Subcutaneous abdominal adipose tissue (tissue), 5 donors: ENCODE results near the gene OLFML1.

Source experiments
- H3K27ac ChIP-seq: one replicate; pipeline ENCODE4 v1.7.0; 2013; ENCODE audit warnings: low read depth, mild to moderate bottlenecking, inconsistent platforms, low read length, moderate library complexity
- H3K27me3 ChIP-seq, 5 donors: one replicate each; pipeline ENCODE4 v1.7.0; 2013; ENCODE audit warnings: low read length in 5 of 5, inconsistent platforms in 1 of 5; ENCODE audit not compliant: control insufficient read depth in 5 of 5, insufficient read depth in 4 of 5
- H3K36me3 ChIP-seq, 5 donors: one replicate each; pipeline ENCODE4 v1.7.0; 2013; ENCODE audit warnings: low read length in 5 of 5; ENCODE audit not compliant: control insufficient read depth in 5 of 5, insufficient read depth in 5 of 5
- H3K4me1 ChIP-seq, 5 donors: one replicate each; pipeline ENCODE4 v1.7.0; 2013; ENCODE audit warnings: low read length in 5 of 5, mild to moderate bottlenecking in 3 of 5, moderate library complexity in 1 of 5; ENCODE audit not compliant: control insufficient read depth in 5 of 5, insufficient read depth in 5 of 5
- H3K4me3 ChIP-seq, 5 donors: one replicate each; pipeline ENCODE4 v1.7.0; 2013; ENCODE audit warnings: low read length in 5 of 5, low read depth in 1 of 5
- H3K9ac ChIP-seq, 5 donors: one replicate each; pipeline ENCODE4 v1.7.0; 2013; ENCODE audit warnings: low read length in 5 of 5, mild to moderate bottlenecking in 4 of 5, moderate library complexity in 3 of 5
- H3K9me3 ChIP-seq, 5 donors: one replicate each; pipeline ENCODE4 v1.7.0; 2013; ENCODE audit warnings: low read length in 5 of 5; ENCODE audit not compliant: control insufficient read depth in 5 of 5
- donor health status: healthy.
- donor health status: healthy.
- donor health status: healthy.
- donor health status: healthy.
- donor health status: healthy.

Gene OLFML1

GRCh38 chr11:7525424-7525823 lies 40.1 kb downstream of the OLFML1 start:
- H3K27me3 ChIP-seq, result no peaks in the 10 kb centered on the region
- no peaks in the 10 kb centered on the region for H3K9me3 ChIP-seq
- no peaks in the 10 kb centered on the region for H3K36me3 ChIP-seq
- no peak overlapping the region for H3K9ac ChIP-seq
- no peak overlapping the region for H3K4me3 ChIP-seq
- peaks cover 5 to 52% (median 40%) of the 10 kb centered on the region in 5 donors for H3K4me1 ChIP-seq
- no peak overlapping the region for H3K27ac ChIP-seq

GRCh38 chr11:7527029-7527428 lies 41.7 kb downstream of the OLFML1 start:
- Histone ChIP-seq H3K27me3 (no peaks in the 10 kb centered on the region), H3K27ac (no peak overlapping the region), H3K4me1 (peaks cover 5 to 47% (median 39%) of the 10 kb centered on the region in 5 donors), H3K9me3 (no peaks in the 10 kb centered on the region), H3K36me3 (no peaks in the 10 kb centered on the region), H3K4me3 (no peak overlapping the region), H3K9ac (no peak overlapping the region)

GRCh38 chr11:7528514-7529049 lies 43.3 kb downstream of the OLFML1 start:
- no peak overlapping the region for H3K27ac ChIP-seq
- H3K4me1 ChIP-seq, result peaks cover 0 to 39% (median 28%) of the 10 kb centered on the region in 5 donors
- H3K9me3 ChIP-seq, result no peaks in the 10 kb centered on the region
- H3K9ac ChIP-seq, result no peak overlapping the region
- no peaks in the 10 kb centered on the region for H3K36me3 ChIP-seq
- H3K27me3 ChIP-seq, result no peaks in the 10 kb centered on the region
- H3K4me3 ChIP-seq, result no peak overlapping the region

GRCh38 chr11:7530013-7530640 lies 44.8 kb downstream of the OLFML1 start:
- Histone ChIP-seq H3K9me3 (no peaks in the 10 kb centered on the region), H3K4me3 (no peak overlapping the region), H3K27ac (no peak overlapping the region)

GRCh38 chr11:7531011-7531410 lies 45.7 kb downstream of the OLFML1 start:
- Histone ChIP-seq H3K27ac (no peak overlapping the region), H3K4me3 (no peak overlapping the region), H3K27me3 (no peaks in the 10 kb centered on the region), H3K36me3 (no peaks in the 10 kb centered on the region), H3K4me1 (peaks cover 0 to 29% (median 17%) of the 10 kb centered on the region in 5 donors), H3K9ac (no peak overlapping the region), H3K9me3 (no peaks in the 10 kb centered on the region)

More at GRCh38 chr11:7530013-7530640, 44.8 kb downstream of the OLFML1 start:
- Histone ChIP-seq H3K27me3 (no peaks in the 10 kb centered on the region), H3K9ac (no peak overlapping the region), H3K36me3 (no peaks in the 10 kb centered on the region), H3K4me1 (peaks cover 0 to 29% (median 17%) of the 10 kb centered on the region in 5 donors)

GRCh38 chr11:7532405-7533145 lies 47.3 kb downstream of the OLFML1 start:
- H3K27ac ChIP-seq, result no peak overlapping the region
- no peaks in the 10 kb centered on the region for H3K36me3 ChIP-seq
- no peak overlapping the region for H3K9ac ChIP-seq

GRCh38 chr11:7533199-7534041 lies 48.1 kb downstream of the OLFML1 start:
- peaks cover 0 to 2% (median 0%) of the 10 kb centered on the region in 5 donors for H3K27me3 ChIP-seq
- no peaks in the 10 kb centered on the region for H3K36me3 ChIP-seq
- H3K27ac ChIP-seq, result no peak overlapping the region
- peaks cover 4 to 39% (median 25%) of the 10 kb centered on the region in 5 donors for H3K4me1 ChIP-seq
- no peak overlapping the region for H3K4me3 ChIP-seq
- no peak overlapping the region for H3K9ac ChIP-seq
- H3K9me3 ChIP-seq, result no peaks in the 10 kb centered on the region

More at GRCh38 chr11:7532405-7533145, 47.3 kb downstream of the OLFML1 start:
- Histone ChIP-seq H3K4me1 (peaks cover 0 to 30% (median 18%) of the 10 kb centered on the region in 5 donors), H3K27me3 (no peaks in the 10 kb centered on the region), H3K9me3 (no peaks in the 10 kb centered on the region), H3K4me3 (no peak overlapping the region)

GRCh38 chr11:7534042-7534378 lies 48.7 kb downstream of the OLFML1 start:
- no peaks in the 10 kb centered on the region for H3K36me3 ChIP-seq
- no peak overlapping the region for H3K27ac ChIP-seq
- peaks cover 5 to 42% (median 29%) of the 10 kb centered on the region in 5 donors for H3K4me1 ChIP-seq
- H3K9me3 ChIP-seq, result no peaks in the 10 kb centered on the region
- H3K4me3 ChIP-seq, result no peak overlapping the region
- peaks cover 0 to 2% (median 0%) of the 10 kb centered on the region in 5 donors for H3K27me3 ChIP-seq
- H3K9ac ChIP-seq, result no peak overlapping the region

GRCh38 chr11:7536100-7536499 lies 50.8 kb downstream of the OLFML1 start:
- Histone ChIP-seq H3K27me3 (peaks cover 0 to 2% (median 0%) of the 10 kb centered on the region in 5 donors), H3K9ac (no peak overlapping the region), H3K9me3 (no peaks in the 10 kb centered on the region), H3K4me3 (no peak overlapping the region), H3K4me1 (peaks cover 5 to 30% (median 17%) of the 10 kb centered on the region in 5 donors), H3K27ac (no peak overlapping the region), H3K36me3 (no peaks in the 10 kb centered on the region)
